ENCODE data around the gene SPATA13. TPM values are rescaled to one million over a fixed set of nuclear protein-coding genes. Genes with fewer than 3 reads are reported as not detected.

SPATA13 gene
- total RNA-seq, 1 donor from 2014 or later: 44.2 TPM

DNA sequence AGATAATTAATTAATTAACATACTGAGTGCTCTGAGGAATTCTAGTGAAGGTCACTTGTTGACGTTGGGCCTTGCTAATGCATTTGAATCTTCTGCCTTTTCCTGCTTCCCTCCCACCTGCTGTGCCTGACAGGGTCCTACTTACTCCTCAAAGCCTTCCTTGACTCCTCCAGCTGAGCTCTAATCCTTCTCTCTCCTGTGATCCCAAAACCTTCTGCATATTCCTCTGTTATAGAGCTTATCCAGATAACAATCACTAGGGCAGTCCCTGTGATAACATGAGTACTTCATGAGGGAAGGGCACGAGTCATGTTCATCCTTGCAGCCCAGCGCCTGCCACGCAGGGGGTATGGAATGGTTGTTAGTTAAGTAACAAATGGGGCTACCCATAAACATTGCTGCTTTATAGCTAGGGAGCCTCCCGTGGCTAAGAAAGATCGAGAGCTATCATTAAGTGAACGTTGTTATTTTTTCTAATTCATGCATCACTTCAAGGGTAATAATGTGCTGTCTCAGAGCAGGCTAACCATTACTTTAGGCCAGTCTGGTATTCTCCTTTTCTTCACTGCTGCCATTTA is 19.1 kb upstream of the SPATA13 start:
- Histone ChIP-seq H3K27ac (no peak overlapping the region), H3K4me3 (no peak overlapping the region), H3K36me3 (no peaks in the 10 kb centered on the region), H3K9me3 (no peaks in the 10 kb centered on the region), H3K4me1 (no peaks in the 10 kb centered on the region), H3K27me3 (ENCODE audit: low read depth) (no peaks in the 10 kb centered on the region)
- no peak for ATAC-seq
- TF ChIP-seq CTCF (IDR thresholded peaks at IDR 0.05): no peak
- DNase-seq: no peak
- intact Hi-C loops (cut with DNase I): no loop called here

- no peaks in the 10 kb centered on the region for H3K4me1 ChIP-seq
- no peak overlapping the region for H3K4me3 ChIP-seq
- no peaks in the 10 kb centered on the region for H3K27me3 ChIP-seq (ENCODE audit: low read depth)
- no peak for DNase-seq
- H3K9me3 ChIP-seq: no peaks in the 10 kb centered on the region
- TF ChIP-seq CTCF (IDR thresholded peaks at IDR 0.05): no peak
- no peak overlapping the region for H3K27ac ChIP-seq
- no peaks in the 10 kb centered on the region for H3K36me3 ChIP-seq
- no peak for ATAC-seq
- intact Hi-C loops (cut with DNase I): no loop called here
These were observed 18.1 kb upstream of the SPATA13 start for GRCh38 chr13:24142453-24142852.

DNA sequence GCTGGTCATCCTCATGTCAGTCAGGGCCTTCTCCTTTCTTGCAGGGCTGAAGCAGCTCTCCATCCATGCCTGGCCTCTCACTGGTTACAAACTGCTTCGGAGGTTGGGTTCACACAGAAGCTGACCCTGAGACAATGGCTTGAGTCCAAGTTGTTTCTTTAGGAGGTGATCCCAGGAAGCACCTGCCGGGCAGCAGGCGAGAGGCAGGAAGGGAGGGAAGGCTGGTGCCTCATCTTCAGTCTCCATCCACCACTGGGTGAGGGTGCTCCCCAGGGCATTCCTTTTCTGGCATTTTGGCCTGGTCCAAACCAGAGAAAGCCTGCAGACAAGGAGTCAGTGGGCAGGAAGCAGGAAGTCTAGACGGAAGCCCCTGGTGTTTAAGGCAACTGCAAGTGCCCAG is 17.6 kb upstream of the SPATA13 start:
- H3K27me3 ChIP-seq (ENCODE audit: low read depth): no peaks in the 10 kb centered on the region
- no peak for TF ChIP-seq CTCF (IDR thresholded peaks at IDR 0.05)
- no peaks in the 10 kb centered on the region for H3K36me3 ChIP-seq
- no peaks in the 10 kb centered on the region for H3K9me3 ChIP-seq
- no peak overlapping the region for H3K4me3 ChIP-seq
- no peak for DNase-seq
- intact Hi-C loops (cut with DNase I): no loop called here
- no peak for ATAC-seq
- no peaks in the 10 kb centered on the region for H3K4me1 ChIP-seq
- no peak overlapping the region for H3K27ac ChIP-seq

GRCh38 chr13:24145240-24145639 is 15.3 kb upstream of the SPATA13 start:
- TF ChIP-seq CTCF (IDR thresholded peaks at IDR 0.05): no peak
- Histone ChIP-seq H3K27me3 (ENCODE audit: low read depth) (no peaks in the 10 kb centered on the region), H3K4me1 (peaks cover 11% of the 10 kb centered on the region), H3K4me3 (no peak overlapping the region), H3K27ac (no peak overlapping the region), H3K9me3 (no peaks in the 10 kb centered on the region), H3K36me3 (no peaks in the 10 kb centered on the region)
- DNase-seq: no peak
- intact Hi-C loops (cut with DNase I): no loop called here
- no peak for ATAC-seq

DNA sequence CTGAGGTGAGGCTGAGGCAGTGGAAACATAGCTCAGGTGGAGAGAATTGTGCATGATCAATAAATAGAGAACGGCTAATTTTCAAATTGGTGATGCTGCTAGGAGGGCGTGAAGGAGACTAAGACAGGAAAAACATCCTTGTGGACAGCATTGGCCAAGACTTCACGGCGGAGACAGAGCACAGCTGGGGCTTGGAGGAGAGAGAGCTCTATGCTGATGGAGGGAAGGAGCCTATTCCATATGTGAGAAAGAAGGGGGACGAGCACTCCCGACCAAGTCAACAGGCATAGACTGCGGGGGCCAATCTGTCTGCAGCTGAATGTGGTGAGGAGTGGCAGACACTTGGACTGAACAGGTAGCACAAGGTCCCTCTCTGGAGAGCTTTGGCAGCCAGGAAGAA is 14.8 kb upstream of the SPATA13 start:
- Histone ChIP-seq H3K4me3 (no peak overlapping the region), H3K36me3 (no peaks in the 10 kb centered on the region), H3K27me3 (ENCODE audit: low read depth) (no peaks in the 10 kb centered on the region), H3K4me1 (peaks cover 11% of the 10 kb centered on the region), H3K27ac (no peak overlapping the region), H3K9me3 (no peaks in the 10 kb centered on the region)
- no peak for TF ChIP-seq CTCF (IDR thresholded peaks at IDR 0.05)
- DNase-seq (no peak), ATAC-seq (no peak)
- intact Hi-C loops (cut with DNase I): no loop called here
